T-cell (primary cell): ENCODE data around the gene AIRE. TPM values are rescaled to one million over a fixed set of nuclear protein-coding genes. Genes with fewer than 3 reads are reported as not detected.

ENCODE experiments used
- ATAC-seq, 4 experiments: fragments of 200-7000 bp in 3 of 4; fragments of 150-1000 bp in 1 of 4; cut with Tn5 transposase; replicated peaks in 1 of 4; 1 replicate in 3 of 4; 2 replicates in 1 of 4; pipeline ENCODE4 v1.10.0; 2021; ENCODE audit warnings: moderate library complexity in 3 of 4, mild to moderate bottlenecking in 2 of 4, moderate number of reproducible peaks in 1 of 4
- CTCF ChIA-PET, 2 donors: fragments of 300-600 bp; sonication (Branson Sonifier 250); formaldehyde crosslinking; loops; one replicate each; lab custom pipeline; 2022; ENCODE audit warnings: antibody characterized with exemption in 2 of 2; lab: Charles Lee
- POLR2A ChIA-PET, 2 donors: fragments of 300-600 bp; sonication (Branson Sonifier 250); formaldehyde crosslinking; loops; one replicate each; lab custom pipeline; 2022; ENCODE audit warnings: antibody characterized with exemption in 2 of 2; lab: Charles Lee
- DNase-seq, 35 experiments: peaks; one replicate each; pipeline versions ENCODE4 v3.0.0 to v3.0.0-alpha.2; 2013 to 2023
- H3K27ac ChIP-seq: one replicate; pipeline ENCODE4 v1.5.1; 2013; ENCODE audit warnings: low read length
- H3K27me3 ChIP-seq, 2 experiments: replicated peaks in 1 of 2; 1 replicate in 1 of 2; 2 replicates in 1 of 2; pipeline versions ENCODE4 v1.6.1 to v1.7.0; 2013; ENCODE audit warnings: low read length in 1 of 2, mixed read lengths in 1 of 2; ENCODE audit not compliant: control insufficient read depth in 2 of 2, insufficient read depth in 2 of 2; ENCODE audit errors: extremely low read depth in 1 of 2
- H3K36me3 ChIP-seq, 2 donors: 1 replicate in 1 of 2; 2 replicates in 1 of 2; pipeline versions ENCODE4 v1.6.1 to v1.7.0; 2013; ENCODE audit warnings: low read length in 1 of 2; ENCODE audit not compliant: control insufficient read depth in 2 of 2, insufficient read depth in 1 of 2; ENCODE audit errors: extremely low read depth in 1 of 2
- H3K4me1 ChIP-seq, 2 experiments: 1 replicate in 1 of 2; 2 replicates in 1 of 2; pipeline versions ENCODE4 v1.6.1 to v1.7.0; 2013; ENCODE audit warnings: low read length in 2 of 2, mixed read lengths in 1 of 2; ENCODE audit not compliant: insufficient read depth in 2 of 2, control insufficient read depth in 1 of 2; ENCODE audit errors: extremely low read depth in 1 of 2
- H3K4me3 ChIP-seq, 2 donors: 1 replicate in 1 of 2; 2 replicates in 1 of 2; pipeline versions ENCODE4 v1.5.1 to v1.7.0; 2013; ENCODE audit warnings: mild to moderate bottlenecking in 2 of 2, low read length in 1 of 2, moderate library complexity in 1 of 2; ENCODE audit not compliant: control insufficient read depth in 1 of 2; ENCODE audit errors: extremely low read depth in 1 of 2
- H3K9me3 ChIP-seq: 2 replicates; pipeline ENCODE4 v1.7.0; 2013
- H3K27ac Mint-ChIP-seq, 2 donors: one replicate each; pipeline ENCODE4 v1.8.0; 2020 to 2021; ENCODE audit warnings: mild to moderate bottlenecking in 2 of 2, mixed read lengths in 2 of 2
- H3K27me3 Mint-ChIP-seq, 2 donors: one replicate each; pipeline ENCODE4 v1.8.0; 2021 to 2022; ENCODE audit warnings: mixed read lengths in 2 of 2
- H3K36me3 Mint-ChIP-seq: one replicate; pipeline ENCODE4 v1.8.0; 2021; ENCODE audit warnings: mixed read lengths
- H3K4me1 Mint-ChIP-seq, 3 donors: one replicate each; pipeline ENCODE4 v1.8.0; 2020 to 2022; ENCODE audit warnings: mixed read lengths in 3 of 3, mild to moderate bottlenecking in 1 of 3
- H3K4me3 Mint-ChIP-seq, 3 donors: one replicate each; pipeline ENCODE4 v1.8.0; 2020 to 2022; ENCODE audit warnings: mild to moderate bottlenecking in 3 of 3, mixed read lengths in 3 of 3, moderate library complexity in 3 of 3
- H3K9me3 Mint-ChIP-seq, 3 donors: one replicate each; pipeline ENCODE4 v1.8.0; 2020 to 2022; ENCODE audit warnings: mixed read lengths in 3 of 3
- whole genome bisulfite sequencing: methylation state at CpG from one replicate; pipeline ENCODE4 v1.1.5; 2013; ENCODE audit warnings: missing lambda C conversion rate; ENCODE audit not compliant: insufficient coverage; 5-methylcytosine and 5-hydroxymethylcytosine counted together
- total RNA-seq, 35 experiments: library from RNA in 6 of 35; stranded (reverse) in 6 of 35; fragments of 120-200 nt in 1 of 35; gene quantifications; one replicate each; pipeline versions ENCODE4 v1.2.1 to v1.2.4 and lab custom pipeline; 2013 to 2026

The AIRE gene
- total RNA-seq, 5 donors from 2014 or later (not counting 1 experiment from before 2014, with no cell fraction given) = 0.10 to 1.2 (median 0.47) TPM; not detected in 1

- H3K27me3 ChIP-seq = peaks cover 0 to 23% of the 10 kb centered on the region in 2 experiments
- H3K4me3 ChIP-seq = no peak overlapping the region
- no peak overlapping the region for H3K27ac Mint-ChIP-seq
- WGBS = 100% methylated on average over 1 of the region's 4 CpGs
- ChIA-PET CTCF (interaction anchor here in 1 of 2 donors (0.6 kb wide), 1 partner anchor 154 kb away, joined by 3 read pairs; no protein-coding TSS in a partner anchor), POLR2A (no interaction called here)
- no peak overlapping the region for H3K4me3 Mint-ChIP-seq
- H3K36me3 Mint-ChIP-seq = no peaks in the 10 kb centered on the region
- no peaks in the 10 kb centered on the region for H3K9me3 ChIP-seq
- H3K9me3 Mint-ChIP-seq = no peaks in the 10 kb centered on the region
- H3K27ac ChIP-seq = no peak overlapping the region
- no peaks in the 10 kb centered on the region for H3K4me1 Mint-ChIP-seq
- no peaks in the 10 kb centered on the region for H3K36me3 ChIP-seq
- DNase-seq = no peak
- no peaks in the 10 kb centered on the region for H3K27me3 Mint-ChIP-seq
- no peak for ATAC-seq
- H3K4me1 ChIP-seq = no peaks in the 10 kb centered on the region
Observed at GRCh38 chr21:44260066-44260465, 25.6 kb upstream of the AIRE start.

GRCh38 chr21:44260791-44261631 is 24.7 kb upstream of the AIRE start:
- Mint-ChIP-seq H3K27me3 (no peaks in the 10 kb centered on the region), H3K36me3 (no peaks in the 10 kb centered on the region), H3K27ac (no peak overlapping the region), H3K4me1 (no peaks in the 10 kb centered on the region), H3K9me3 (no peaks in the 10 kb centered on the region), H3K4me3 (no peak overlapping the region)
- peaks cover 0 to 17% of the 10 kb centered on the region in 2 experiments for H3K27me3 ChIP-seq
- ATAC-seq (no peak), DNase-seq (no peak)
- H3K4me3 ChIP-seq = no peak overlapping the region
- H3K4me1 ChIP-seq = no peaks in the 10 kb centered on the region
- H3K9me3 ChIP-seq = no peaks in the 10 kb centered on the region
- 80% methylated on average over 15 of the region's 19 CpGs for WGBS
- CTCF ChIA-PET = no interaction called here
- H3K36me3 ChIP-seq = no peaks in the 10 kb centered on the region
- no peak overlapping the region for H3K27ac ChIP-seq
- POLR2A ChIA-PET = no interaction called here

- ATAC-seq = no peak
- peaks cover 0 to 19% of the 10 kb centered on the region in 2 experiments for H3K27me3 ChIP-seq
- no peaks in the 10 kb centered on the region for H3K36me3 ChIP-seq
- Mint-ChIP-seq H3K4me3 (no peak within 1 kb of the TSS), H3K4me1 (no peaks in the 10 kb centered on the region), H3K9me3 (no peaks in the 10 kb centered on the region), H3K27ac (no peak within 1 kb of the TSS), H3K27me3 (no peaks in the 10 kb centered on the region), H3K36me3 (no peaks in the 10 kb centered on the region)
- CTCF ChIA-PET = interaction anchor here in 1 of 2 donors (0.6 kb wide), 1 partner anchor 501 kb away, joined by 6 read pairs; no protein-coding TSS in a partner anchor
- WGBS = 90% methylated on average over 15 of the region's 19 CpGs
- no peak within 1 kb of the TSS for H3K4me3 ChIP-seq
- DNase-seq = no peak
- no peak within 1 kb of the TSS for H3K27ac ChIP-seq
- POLR2A ChIA-PET = no interaction called here
- no peaks in the 10 kb centered on the region for H3K4me1 ChIP-seq
- H3K9me3 ChIP-seq = no peaks in the 10 kb centered on the region
Observed at GRCh38 chr21:44261675-44262295, 23.9 kb upstream of the AIRE start, which contains the start of gene DNMT3L. Gene DNMT3L (minus strand): TSS chr21:44261897. CDS start chr21:44261259, 638 bp downstream.

GRCh38 chr21:44262338-44263056 is 23.2 kb upstream of the AIRE start:
- H3K27ac ChIP-seq = no peak overlapping the region
- DNase-seq (no peak), ATAC-seq (no peak)
- H3K4me3 ChIP-seq = no peak overlapping the region
- H3K9me3 ChIP-seq = no peaks in the 10 kb centered on the region
- H3K4me3 Mint-ChIP-seq = no peak overlapping the region
- H3K27ac Mint-ChIP-seq = no peak overlapping the region
- CTCF ChIA-PET = no interaction called here
- H3K36me3 Mint-ChIP-seq = no peaks in the 10 kb centered on the region
- H3K4me1 Mint-ChIP-seq = no peaks in the 10 kb centered on the region
- 80% methylated on average over 7 of the region's 12 CpGs for WGBS
- no peaks in the 10 kb centered on the region for H3K4me1 ChIP-seq
- peaks cover 0 to 20% of the 10 kb centered on the region in 2 experiments for H3K27me3 ChIP-seq
- POLR2A ChIA-PET = no interaction called here
- H3K27me3 Mint-ChIP-seq = no peaks in the 10 kb centered on the region
- no peaks in the 10 kb centered on the region for H3K36me3 ChIP-seq
- no peaks in the 10 kb centered on the region for H3K9me3 Mint-ChIP-seq

GRCh38 chr21:44263221-44263760 is 22.4 kb upstream of the AIRE start:
- ATAC-seq = no peak
- H3K4me1 Mint-ChIP-seq = no peaks in the 10 kb centered on the region
- WGBS = 87% methylated on average over 13 of the region's 18 CpGs
- no peaks in the 10 kb centered on the region for H3K36me3 ChIP-seq
- H3K27me3 Mint-ChIP-seq = no peaks in the 10 kb centered on the region
- H3K27me3 ChIP-seq = peaks cover 0 to 16% of the 10 kb centered on the region in 2 experiments
- H3K4me3 ChIP-seq = no peak overlapping the region
- H3K27ac Mint-ChIP-seq = no peak overlapping the region
- H3K9me3 Mint-ChIP-seq = no peaks in the 10 kb centered on the region
- no peak overlapping the region for H3K27ac ChIP-seq
- H3K4me3 Mint-ChIP-seq = no peak overlapping the region
- H3K9me3 ChIP-seq = no peaks in the 10 kb centered on the region
- POLR2A ChIA-PET = no interaction called here
- H3K4me1 ChIP-seq = no peaks in the 10 kb centered on the region
- no peaks in the 10 kb centered on the region for H3K36me3 Mint-ChIP-seq
- CTCF ChIA-PET = no interaction called here
- DNase-seq = no peak

- H3K4me3 ChIP-seq = no peak overlapping the region
- H3K36me3 Mint-ChIP-seq = no peaks in the 10 kb centered on the region
- H3K27me3 ChIP-seq = peaks cover 0 to 12% of the 10 kb centered on the region in 2 experiments
- no peaks in the 10 kb centered on the region for H3K4me1 ChIP-seq
- ATAC-seq (no peak), DNase-seq (no peak)
- ChIA-PET POLR2A (no interaction called here), CTCF (interaction anchor here in 1 of 2 donors (0.7 kb wide), 1 partner anchor 495 kb away, joined by 5 read pairs; no protein-coding TSS in a partner anchor)
- H3K9me3 ChIP-seq = no peaks in the 10 kb centered on the region
- no peaks in the 10 kb centered on the region for H3K4me1 Mint-ChIP-seq
- H3K9me3 Mint-ChIP-seq = no peaks in the 10 kb centered on the region
- H3K4me3 Mint-ChIP-seq = no peak overlapping the region
- H3K27ac ChIP-seq = no peak overlapping the region
- H3K27me3 Mint-ChIP-seq = no peaks in the 10 kb centered on the region
- no CpG with 5 or more reads among the region's 4 CpGs for whole genome bisulfite sequencing
- no peaks in the 10 kb centered on the region for H3K36me3 ChIP-seq
- H3K27ac Mint-ChIP-seq = no peak overlapping the region
Observed at GRCh38 chr21:44263768-44264167, 21.9 kb upstream of the AIRE start.
